Neutrophil (primary cell): ENCODE data around the gene PPP4R3A.

Experiments
- H3K27ac ChIP-seq: fragments of 200-600 bp; sonication (generic); 2 replicates; pipeline ENCODE4 v1.5.1; 2016; ENCODE audit warnings: mild to moderate bottlenecking, moderate library complexity
- H3K27me3 ChIP-seq: fragments of 200-600 bp; sonication (generic); 2 replicates; pipeline ENCODE4 v1.6.0; 2016; ENCODE audit warnings: mild to moderate bottlenecking
- H3K36me3 ChIP-seq: fragments of 200-600 bp; sonication (generic); 2 replicates; pipeline ENCODE4 v1.5.1; 2017
- H3K4me1 ChIP-seq, 2 experiments: fragments of 200-600 bp in 1 of 2; sonication (generic) in 1 of 2; 1 replicate in 1 of 2; 2 replicates in 1 of 2; pipeline versions ENCODE4 v1.5.1 to v1.6.1; 2013 to 2016; ENCODE audit warnings: low read depth in 1 of 2, low read length in 1 of 2, mild to moderate bottlenecking in 1 of 2, moderate library complexity in 1 of 2; ENCODE audit not compliant: control insufficient read depth in 1 of 2, insufficient read depth in 1 of 2
- H3K4me3 ChIP-seq, 2 experiments: fragments of 200-600 bp in 1 of 2; sonication (generic) in 1 of 2; 1 replicate in 1 of 2; 2 replicates in 1 of 2; pipeline ENCODE4 v1.5.1; 2013 to 2016; ENCODE audit warnings: low read depth in 1 of 2, low read length in 1 of 2, mild to moderate bottlenecking in 1 of 2, moderate library complexity in 1 of 2
- H3K9me3 ChIP-seq: fragments of 200-600 bp; sonication (generic); 2 replicates; pipeline ENCODE4 v1.5.1; 2016
- TF ChIP-seq, protein P1 (sequence below): fragments of 200-600 bp; sonication (generic); IDR thresholded peaks from 2 replicates; pipeline ENCODE4 v1.5.1; 2016; ENCODE audit warnings: antibody characterized with exemption

PPP4R3A gene

DNA sequence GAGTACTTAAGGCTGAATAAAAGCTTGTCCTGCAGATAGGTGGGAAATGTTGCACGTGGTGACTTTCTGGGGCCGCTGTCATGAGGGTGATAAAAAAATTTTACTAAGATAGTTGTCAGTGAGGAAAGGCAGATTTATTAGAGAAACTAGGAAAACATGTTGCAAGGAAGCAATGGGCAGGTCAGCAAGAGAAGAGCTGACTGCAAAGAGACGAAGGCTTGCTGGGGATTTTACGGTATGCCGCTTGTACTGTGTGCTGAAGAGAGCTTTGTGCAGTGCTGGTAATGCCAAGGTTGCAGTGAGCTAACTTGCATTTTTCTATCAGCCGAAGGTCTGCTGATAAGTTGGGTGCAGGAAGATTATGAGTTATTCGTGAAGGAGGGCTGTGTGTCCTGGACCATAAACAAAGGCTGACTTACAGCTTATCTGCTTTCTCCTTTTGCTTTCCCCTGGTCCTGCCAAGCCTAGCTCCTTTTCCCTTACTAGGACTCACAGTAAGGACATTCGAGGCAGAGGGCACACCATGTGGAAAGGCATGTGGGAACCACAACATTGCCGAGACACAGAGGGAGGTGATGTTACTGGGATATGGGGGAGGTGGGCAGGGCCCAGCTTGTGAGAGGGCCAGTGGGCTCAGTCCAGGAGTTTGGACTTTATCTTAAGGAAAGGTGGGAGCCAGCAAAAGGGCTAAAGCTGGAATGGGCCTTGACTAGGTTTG, 85.1 kb downstream of the PPP4R3A start:
- H3K9me3 ChIP-seq: no peaks in the 10 kb centered on the region
- no peaks in the 10 kb centered on the region for H3K4me1 ChIP-seq
- H3K4me3 ChIP-seq: no peak overlapping the region
- no peaks in the 10 kb centered on the region for H3K36me3 ChIP-seq
- H3K27me3 ChIP-seq: no peaks in the 10 kb centered on the region
- TF ChIP-seq, protein P1, sequence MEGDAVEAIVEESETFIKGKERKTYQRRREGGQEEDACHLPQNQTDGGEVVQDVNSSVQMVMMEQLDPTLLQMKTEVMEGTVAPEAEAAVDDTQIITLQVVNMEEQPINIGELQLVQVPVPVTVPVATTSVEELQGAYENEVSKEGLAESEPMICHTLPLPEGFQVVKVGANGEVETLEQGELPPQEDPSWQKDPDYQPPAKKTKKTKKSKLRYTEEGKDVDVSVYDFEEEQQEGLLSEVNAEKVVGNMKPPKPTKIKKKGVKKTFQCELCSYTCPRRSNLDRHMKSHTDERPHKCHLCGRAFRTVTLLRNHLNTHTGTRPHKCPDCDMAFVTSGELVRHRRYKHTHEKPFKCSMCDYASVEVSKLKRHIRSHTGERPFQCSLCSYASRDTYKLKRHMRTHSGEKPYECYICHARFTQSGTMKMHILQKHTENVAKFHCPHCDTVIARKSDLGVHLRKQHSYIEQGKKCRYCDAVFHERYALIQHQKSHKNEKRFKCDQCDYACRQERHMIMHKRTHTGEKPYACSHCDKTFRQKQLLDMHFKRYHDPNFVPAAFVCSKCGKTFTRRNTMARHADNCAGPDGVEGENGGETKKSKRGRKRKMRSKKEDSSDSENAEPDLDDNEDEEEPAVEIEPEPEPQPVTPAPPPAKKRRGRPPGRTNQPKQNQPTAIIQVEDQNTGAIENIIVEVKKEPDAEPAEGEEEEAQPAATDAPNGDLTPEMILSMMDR: no peak
- no peak overlapping the region for H3K27ac ChIP-seq

- TF ChIP-seq, protein P1: no peak
- Histone ChIP-seq H3K4me3 (no peak overlapping the region), H3K27me3 (no peaks in the 10 kb centered on the region), H3K9me3 (no peaks in the 10 kb centered on the region), H3K4me1 (peaks cover 23 to 25% of the 10 kb centered on the region in 2 experiments), H3K27ac (no peak overlapping the region), H3K36me3 (no peaks in the 10 kb centered on the region)
Observed at GRCh38 chr14:91420686-91421085, 89.4 kb downstream of the PPP4R3A start.

DNA sequence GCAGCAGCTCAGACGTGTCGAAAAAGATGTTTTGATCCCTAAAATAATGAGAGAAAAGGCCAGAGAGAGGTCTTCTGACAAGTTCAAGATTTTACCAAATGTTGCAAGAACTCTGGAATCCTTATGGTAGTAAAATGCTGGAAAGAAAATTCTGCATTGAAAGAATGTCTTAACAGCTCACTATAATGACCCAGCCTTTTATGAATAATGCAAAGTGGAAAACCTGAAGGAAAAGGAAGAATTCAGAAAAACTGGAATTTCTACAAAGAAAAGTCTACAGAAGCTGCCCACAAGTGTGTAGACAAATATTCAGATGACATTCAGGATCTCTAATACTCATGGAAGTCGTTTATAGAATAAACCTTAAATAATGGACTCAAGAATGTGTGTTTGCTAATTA, 90.7 kb downstream of the PPP4R3A start:
- Histone ChIP-seq H3K9me3 (no peaks in the 10 kb centered on the region), H3K27me3 (no peaks in the 10 kb centered on the region), H3K4me1 (peaks cover 35 to 38% of the 10 kb centered on the region in 2 experiments), H3K27ac (no peak overlapping the region), H3K4me3 (no peak overlapping the region), H3K36me3 (no peaks in the 10 kb centered on the region)
- TF ChIP-seq, protein P1: no peak

GRCh38 chr14:91419044-91419397, 91.1 kb downstream of the PPP4R3A start:
- TF ChIP-seq, protein P1: no peak
- no peaks in the 10 kb centered on the region for H3K36me3 ChIP-seq
- no peaks in the 10 kb centered on the region for H3K27me3 ChIP-seq
- H3K4me3 ChIP-seq: peak overlapping the region; percentile 63 to 69
- peaks cover 40 to 42% of the 10 kb centered on the region in 2 experiments for H3K4me1 ChIP-seq
- peak overlapping the region; percentile 81 for H3K27ac ChIP-seq
- no peaks in the 10 kb centered on the region for H3K9me3 ChIP-seq

- Histone ChIP-seq H3K27me3 (no peaks in the 10 kb centered on the region), H3K4me3 (peak overlapping the region; percentile 63 to 69), H3K27ac (peak overlapping the region; percentile 81), H3K4me1 (peaks cover 45 to 47% of the 10 kb centered on the region in 2 experiments), H3K9me3 (no peaks in the 10 kb centered on the region), H3K36me3 (no peaks in the 10 kb centered on the region)
- TF ChIP-seq, protein P1: peak; percentile 99
Observed at GRCh38 chr14:91418387-91419043, 91.6 kb downstream of the PPP4R3A start.
